ENCODE results near the gene SPTB. TPM values are rescaled to one million over a fixed set of nuclear protein-coding genes. Genes with fewer than 3 reads are reported as not detected.

Gene SPTB
- total RNA-seq, 1 experiment from 2014 or later: 0.13 TPM

GRCh38 chr14:64736271-64737169, 143.2 kb downstream of the SPTB start:
- no TSS peak for BruUV-seq (replicated peaks)
- no peaks in the 10 kb centered on the region for H3K9me3 ChIP-seq (ENCODE audit: control insufficient read depth, insufficient read depth, low read depth, low read length)
- ChIA-PET POLR2A (no interaction called here), CTCF (no interaction called here)
- intact Hi-C loops (cut with micrococcal nuclease; ENCODE audit: unreplicated experiment): no loop called here
- no peak for TF ChIP-seq TCF7L2 (IDR thresholded peaks at IDR 0.05; ENCODE audit: low read depth, low read length)
- H3K27ac ChIP-seq (ENCODE audit: low read length): no peak overlapping the region
- no peaks in the 10 kb centered on the region for H3K27me3 ChIP-seq (ENCODE audit: control insufficient read depth, insufficient read depth, low read length)
- no peaks in the 10 kb centered on the region for H3K4me1 ChIP-seq (ENCODE audit: control insufficient read depth, insufficient read depth, low read length)
- no peak for ATAC-seq
- in situ Hi-C loops (cut with HindIII; ENCODE audit: low pct_unique_long_range_greater_than_20kb, low sequenced_read_pairs): no loop called here
- no peak overlapping the region for H3K4me3 ChIP-seq (ENCODE audit: low read depth in 2 of 2, low read length in 2 of 2)
- H3K36me3 ChIP-seq (ENCODE audit: control insufficient read depth, insufficient read depth, low read length): no peaks in the 10 kb centered on the region
- DNase-seq (ENCODE audit: low read depth, low spot score): no peak

- intact Hi-C loops (cut with micrococcal nuclease; ENCODE audit: unreplicated experiment): no loop called here
- H3K4me3 ChIP-seq (ENCODE audit: low read depth in 2 of 2, low read length in 2 of 2): no peak overlapping the region
- DNase-seq (ENCODE audit: low read depth, low spot score) (no peak), ATAC-seq (no peak)
- H3K36me3 ChIP-seq (ENCODE audit: control insufficient read depth, insufficient read depth, low read length): no peaks in the 10 kb centered on the region
- no peak overlapping the region for H3K27ac ChIP-seq (ENCODE audit: low read length)
- ChIA-PET CTCF (interaction anchor here (0.6 kb wide), 1 partner anchor 181 kb away, joined by 8 read pairs; no protein-coding TSS in a partner anchor), POLR2A (no interaction called here)
- BruUV-seq (replicated peaks): no TSS peak
- no peaks in the 10 kb centered on the region for H3K4me1 ChIP-seq (ENCODE audit: control insufficient read depth, insufficient read depth, low read length)
- H3K27me3 ChIP-seq (ENCODE audit: control insufficient read depth, insufficient read depth, low read length): no peaks in the 10 kb centered on the region
- no peaks in the 10 kb centered on the region for H3K9me3 ChIP-seq (ENCODE audit: control insufficient read depth, insufficient read depth, low read depth, low read length)
- in situ Hi-C loops (cut with HindIII; ENCODE audit: low pct_unique_long_range_greater_than_20kb, low sequenced_read_pairs): no loop called here
- TF ChIP-seq REST (IDR thresholded peaks at IDR 0.05; ENCODE audit: insufficient read depth in 1 of 2, low read depth in 2 of 2, low read length in 1 of 2) (no peak), TCF7L2 (IDR thresholded peaks at IDR 0.05; ENCODE audit: low read depth, low read length) (no peak), POLR2AphosphoS5 (IDR thresholded peaks at IDR 0.05; ENCODE audit: low read depth, low read length) (no peak), SIN3A (IDR thresholded peaks at IDR 0.05; ENCODE audit: borderline replicate concordance, insufficient read depth, low read depth, low read length) (no peak)
- TF ChIP-seq, protein P1, sequence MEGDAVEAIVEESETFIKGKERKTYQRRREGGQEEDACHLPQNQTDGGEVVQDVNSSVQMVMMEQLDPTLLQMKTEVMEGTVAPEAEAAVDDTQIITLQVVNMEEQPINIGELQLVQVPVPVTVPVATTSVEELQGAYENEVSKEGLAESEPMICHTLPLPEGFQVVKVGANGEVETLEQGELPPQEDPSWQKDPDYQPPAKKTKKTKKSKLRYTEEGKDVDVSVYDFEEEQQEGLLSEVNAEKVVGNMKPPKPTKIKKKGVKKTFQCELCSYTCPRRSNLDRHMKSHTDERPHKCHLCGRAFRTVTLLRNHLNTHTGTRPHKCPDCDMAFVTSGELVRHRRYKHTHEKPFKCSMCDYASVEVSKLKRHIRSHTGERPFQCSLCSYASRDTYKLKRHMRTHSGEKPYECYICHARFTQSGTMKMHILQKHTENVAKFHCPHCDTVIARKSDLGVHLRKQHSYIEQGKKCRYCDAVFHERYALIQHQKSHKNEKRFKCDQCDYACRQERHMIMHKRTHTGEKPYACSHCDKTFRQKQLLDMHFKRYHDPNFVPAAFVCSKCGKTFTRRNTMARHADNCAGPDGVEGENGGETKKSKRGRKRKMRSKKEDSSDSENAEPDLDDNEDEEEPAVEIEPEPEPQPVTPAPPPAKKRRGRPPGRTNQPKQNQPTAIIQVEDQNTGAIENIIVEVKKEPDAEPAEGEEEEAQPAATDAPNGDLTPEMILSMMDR (IDR thresholded peaks at IDR 0.05): no peak
These were observed 144.7 kb downstream of the SPTB start for GRCh38 chr14:64734990-64735389.

DNA sequence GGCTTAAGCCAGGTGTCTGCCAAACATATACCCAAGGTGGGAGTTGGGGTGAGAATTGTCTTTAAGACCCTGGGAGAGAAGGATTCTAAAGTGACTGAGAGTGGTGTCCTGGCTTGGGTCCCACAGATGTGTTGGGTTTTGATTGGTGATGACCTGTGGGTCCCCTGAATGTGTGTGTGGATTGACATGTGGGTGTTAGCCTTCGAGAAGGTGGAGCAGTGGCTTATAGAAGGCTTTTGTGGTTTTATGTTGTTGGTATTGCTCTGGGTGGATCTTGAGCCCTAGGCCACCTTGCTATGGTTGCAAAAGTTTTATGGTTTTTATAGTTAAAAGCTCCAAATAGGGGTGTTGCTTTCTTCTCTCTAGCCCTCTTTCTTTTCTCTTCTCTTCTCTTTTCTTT, 145.8 kb downstream of the SPTB start:
- H3K36me3 ChIP-seq (ENCODE audit: control insufficient read depth, insufficient read depth, low read length): no peaks in the 10 kb centered on the region
- POLR2A ChIA-PET: no interaction called here
- H3K4me3 ChIP-seq (ENCODE audit: low read depth in 2 of 2, low read length in 2 of 2): no peak overlapping the region
- no peak overlapping the region for H3K27ac ChIP-seq (ENCODE audit: low read length)
- in situ Hi-C loops (cut with HindIII; ENCODE audit: low pct_unique_long_range_greater_than_20kb, low sequenced_read_pairs) (no loop called here), intact Hi-C loops (cut with micrococcal nuclease; ENCODE audit: unreplicated experiment) (no loop called here)
- DNase-seq (ENCODE audit: low read depth, low spot score) (no peak), ATAC-seq (no peak)
- TF ChIP-seq POLR2AphosphoS5 (IDR thresholded peaks at IDR 0.05; ENCODE audit: low read depth, low read length) (no peak), TCF7L2 (IDR thresholded peaks at IDR 0.05; ENCODE audit: low read depth, low read length) (no peak), REST (IDR thresholded peaks at IDR 0.05; ENCODE audit: insufficient read depth in 1 of 2, low read depth in 2 of 2, low read length in 1 of 2) (no peak), SIN3A (IDR thresholded peaks at IDR 0.05; ENCODE audit: borderline replicate concordance, insufficient read depth, low read depth, low read length) (no peak)
- TF ChIP-seq, protein P1 (IDR thresholded peaks at IDR 0.05): no peak
- H3K27me3 ChIP-seq (ENCODE audit: control insufficient read depth, insufficient read depth, low read length): no peaks in the 10 kb centered on the region
- H3K4me1 ChIP-seq (ENCODE audit: control insufficient read depth, insufficient read depth, low read length): no peaks in the 10 kb centered on the region
- no TSS peak for BruUV-seq (replicated peaks)
- CTCF ChIA-PET: no interaction called here
- H3K9me3 ChIP-seq (ENCODE audit: control insufficient read depth, insufficient read depth, low read depth, low read length): no peaks in the 10 kb centered on the region
